Measurements from ENCODE around the gene PGR. TPM values are rescaled to one million over a fixed set of nuclear protein-coding genes. Genes with fewer than 3 reads are reported as not detected.

The PGR gene
- polyA plus RNA-seq, 2 of the 4 experiments (the other 2 are of a cell fraction) = not detected

DNA sequence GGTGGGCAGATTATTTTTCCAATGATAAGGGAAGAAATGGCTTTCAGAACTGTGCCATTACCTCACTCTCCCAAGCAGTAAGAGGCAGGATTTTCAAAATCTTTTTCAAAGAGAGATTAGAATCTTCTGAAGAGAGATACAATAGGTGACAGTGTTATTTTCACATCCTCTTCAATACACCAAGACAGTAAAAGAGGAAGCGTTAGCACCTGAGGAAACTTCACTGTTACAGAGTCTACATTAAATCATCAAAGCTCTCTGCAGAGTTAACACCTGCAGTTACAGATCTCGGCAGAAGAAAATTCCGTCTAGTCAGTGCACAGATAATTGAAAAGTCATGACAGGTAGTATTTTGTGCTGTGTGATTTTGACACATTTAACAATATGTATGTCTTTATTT, 144.9 kb downstream of the PGR start:
- Histone ChIP-seq H3K4me2 (no peak overlapping the region), H3K4me1 (no peaks in the 10 kb centered on the region), H3K27ac (no peak overlapping the region), H3K4me3 (no peak overlapping the region), H3K9me3 (no peaks in the 10 kb centered on the region)
- ChIA-PET POLR2A (no interaction called here), CTCF (no interaction called here)
- ATAC-seq (no peak), DNase-seq (ENCODE audit: low read depth in 1 of 2, low spot score in 1 of 2) (no peak), FAIRE-seq (no peak)
- 93% methylated on average over 3 of the region's 3 CpGs for WGBS (ENCODE audit: missing lambda C conversion rate)
- no peak for TF ChIP-seq CEBPB (IDR thresholded peaks at IDR 0.05)
- no peak for TF ChIP-seq CHD4 (IDR thresholded peaks at IDR 0.05; ENCODE audit: borderline replicate concordance)
- TF ChIP-seq RCOR1 (IDR thresholded peaks at IDR 0.05; ENCODE audit: low read depth, low read length) = no peak
- no peak for TF ChIP-seq RAD21 (conservative IDR thresholded peaks at IDR 0.05 in 1 of 2, IDR thresholded peaks at IDR 0.05 in 1 of 2)
- TF ChIP-seq POLR2A (IDR thresholded peaks at IDR 0.05; ENCODE audit: low read length) = no peak
- TF ChIP-seq FOSL2 (IDR thresholded peaks at IDR 0.05) = no peak
- no peak for TF ChIP-seq FOSL2 (CRISPR knock-in tag; IDR thresholded peaks at IDR 0.05)
- TF ChIP-seq KDM5A (IDR thresholded peaks at IDR 0.05) = no peak
- no peak for TF ChIP-seq ZC3H11A (IDR thresholded peaks at IDR 0.05)
- no peak for TF ChIP-seq TP53 (CRISPR knock-in tag; IDR thresholded peaks at IDR 0.05)
- no peak for TF ChIP-seq JUN (IDR thresholded peaks at IDR 0.05)
- TF ChIP-seq, protein P1, sequence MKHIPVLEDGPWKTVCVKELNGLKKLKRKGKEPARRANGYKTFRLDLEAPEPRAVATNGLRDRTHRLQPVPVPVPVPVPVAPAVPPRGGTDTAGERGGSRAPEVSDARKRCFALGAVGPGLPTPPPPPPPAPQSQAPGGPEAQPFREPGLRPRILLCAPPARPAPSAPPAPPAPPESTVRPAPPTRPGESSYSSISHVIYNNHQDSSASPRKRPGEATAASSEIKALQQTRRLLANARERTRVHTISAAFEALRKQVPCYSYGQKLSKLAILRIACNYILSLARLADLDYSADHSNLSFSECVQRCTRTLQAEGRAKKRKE (CRISPR knock-in tag; IDR thresholded peaks at IDR 0.05; ENCODE audit: low read depth) = no peak
- no peak for TF ChIP-seq ZFP36 (IDR thresholded peaks at IDR 0.05; ENCODE audit: borderline replicate concordance, partially characterized antibody)
- TF ChIP-seq RNF2 (IDR thresholded peaks at IDR 0.05; ENCODE audit: borderline replicate concordance, low read depth) = no peak
- TF ChIP-seq, protein P2, sequence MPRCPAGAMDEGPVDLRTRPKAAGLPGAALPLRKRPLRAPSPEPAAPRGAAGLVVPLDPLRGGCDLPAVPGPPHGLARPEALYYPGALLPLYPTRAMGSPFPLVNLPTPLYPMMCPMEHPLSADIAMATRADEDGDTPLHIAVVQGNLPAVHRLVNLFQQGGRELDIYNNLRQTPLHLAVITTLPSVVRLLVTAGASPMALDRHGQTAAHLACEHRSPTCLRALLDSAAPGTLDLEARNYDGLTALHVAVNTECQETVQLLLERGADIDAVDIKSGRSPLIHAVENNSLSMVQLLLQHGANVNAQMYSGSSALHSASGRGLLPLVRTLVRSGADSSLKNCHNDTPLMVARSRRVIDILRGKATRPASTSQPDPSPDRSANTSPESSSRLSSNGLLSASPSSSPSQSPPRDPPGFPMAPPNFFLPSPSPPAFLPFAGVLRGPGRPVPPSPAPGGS (IDR thresholded peaks at IDR 0.05) = no peak
- TF ChIP-seq CBX8 (IDR thresholded peaks at IDR 0.05) = no peak
- no peak for TF ChIP-seq ESRRA (IDR thresholded peaks at IDR 0.05; ENCODE audit: borderline replicate concordance, low read length)

DNA sequence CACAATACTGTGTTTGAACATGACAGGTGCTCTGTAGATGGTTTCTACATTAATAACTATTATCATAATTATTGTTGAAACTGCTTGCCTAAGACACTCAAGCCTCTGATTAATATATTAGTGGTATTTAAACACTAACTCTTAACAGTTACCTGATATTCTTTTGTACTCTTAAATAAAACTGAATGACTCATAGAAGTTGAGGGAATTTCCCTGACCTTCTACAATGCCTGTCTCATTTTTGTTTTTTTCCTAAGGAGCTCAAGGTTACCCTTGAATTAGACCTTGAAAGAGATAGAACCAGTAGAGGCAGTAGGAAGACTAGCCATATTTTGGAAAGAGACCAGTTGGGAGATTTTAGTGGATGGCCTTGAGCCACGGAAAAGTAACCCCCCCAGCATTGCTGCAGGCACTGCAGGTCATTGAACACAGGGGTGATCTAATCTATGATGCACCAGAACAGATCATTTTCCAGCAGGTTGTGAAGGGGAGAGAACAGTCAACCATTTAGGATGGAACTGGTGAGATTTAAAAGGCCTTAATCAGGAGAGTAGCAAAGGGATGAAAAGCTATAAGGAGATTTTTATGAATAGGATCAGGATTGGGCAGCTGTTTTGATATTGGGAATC, 148.3 kb downstream of the PGR start:
- CTCF ChIA-PET = interaction anchor here (0.9 to 2.3 kb wide), 2 partner anchors 26 to 454 kb away, joined by 3 to 9 read pairs; no protein-coding TSS in a partner anchor
- ATAC-seq = no peak

DNA sequence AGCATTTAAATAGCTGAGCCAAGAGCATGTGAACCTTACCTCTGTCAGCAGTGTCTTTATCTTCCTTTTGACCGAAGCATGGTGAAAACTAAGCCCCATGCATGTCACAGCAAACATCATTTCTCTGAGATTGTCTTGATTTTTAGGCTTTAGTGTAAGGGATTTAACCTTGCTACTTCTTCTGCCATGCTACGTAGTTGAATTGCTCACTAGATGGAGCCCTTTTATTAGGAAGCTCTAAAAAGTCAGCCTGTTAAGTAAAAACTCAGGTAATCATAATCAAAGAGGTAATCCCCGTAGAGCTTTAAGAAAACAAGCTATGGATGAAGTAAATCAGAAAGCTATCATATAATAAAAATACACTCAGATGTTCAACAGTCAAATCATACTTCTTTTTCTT, 149.5 kb downstream of the PGR start:
- ATAC-seq (0 out of 6 replicates have a peak, but pooled peaks of 1 of the 2 experiments have one; percentile 35), FAIRE-seq (no peak)
- POLR2A ChIA-PET = no interaction called here

More for the DNA sequence above, 148.3 kb downstream of the PGR start:
- no peaks in the 10 kb centered on the region for H3K9me3 ChIP-seq
- TF ChIP-seq RNF2 (IDR thresholded peaks at IDR 0.05; ENCODE audit: borderline replicate concordance, low read depth) (no peak), MYC (IDR thresholded peaks at IDR 0.05; ENCODE audit: borderline replicate concordance, low read length) (no peak), TFCP2L1 (CRISPR knock-in tag; IDR thresholded peaks at IDR 0.05) (no peak), CHD2 (IDR thresholded peaks at IDR 0.05; ENCODE audit: low read length, partially characterized antibody) (no peak), JUN (IDR thresholded peaks at IDR 0.05) (no peak), CEBPB (IDR thresholded peaks at IDR 0.05) (no peak), MAZ (IDR thresholded peaks at IDR 0.05; ENCODE audit: borderline replicate concordance, low read depth, low read length) (no peak)
- no peak overlapping the region for H3K4me2 ChIP-seq
- no peak overlapping the region for H3K4me3 ChIP-seq
- H3K4me1 ChIP-seq = no peaks in the 10 kb centered on the region
- H3K27ac ChIP-seq = no peak overlapping the region
- FAIRE-seq = no peak
- POLR2A ChIA-PET = no interaction called here
- no peak for DNase-seq (ENCODE audit: low read depth in 1 of 2, low spot score in 1 of 2)
- whole genome bisulfite sequencing (ENCODE audit: missing lambda C conversion rate) = 100% methylated on average over 1 of the region's 1 CpG

More for the DNA sequence above, 149.5 kb downstream of the PGR start:
- H3K4me1 ChIP-seq = no peaks in the 10 kb centered on the region
- no peak for TF ChIP-seq EHMT2 (IDR thresholded peaks at IDR 0.05; ENCODE audit: low read depth)
- TF ChIP-seq, protein P3, sequence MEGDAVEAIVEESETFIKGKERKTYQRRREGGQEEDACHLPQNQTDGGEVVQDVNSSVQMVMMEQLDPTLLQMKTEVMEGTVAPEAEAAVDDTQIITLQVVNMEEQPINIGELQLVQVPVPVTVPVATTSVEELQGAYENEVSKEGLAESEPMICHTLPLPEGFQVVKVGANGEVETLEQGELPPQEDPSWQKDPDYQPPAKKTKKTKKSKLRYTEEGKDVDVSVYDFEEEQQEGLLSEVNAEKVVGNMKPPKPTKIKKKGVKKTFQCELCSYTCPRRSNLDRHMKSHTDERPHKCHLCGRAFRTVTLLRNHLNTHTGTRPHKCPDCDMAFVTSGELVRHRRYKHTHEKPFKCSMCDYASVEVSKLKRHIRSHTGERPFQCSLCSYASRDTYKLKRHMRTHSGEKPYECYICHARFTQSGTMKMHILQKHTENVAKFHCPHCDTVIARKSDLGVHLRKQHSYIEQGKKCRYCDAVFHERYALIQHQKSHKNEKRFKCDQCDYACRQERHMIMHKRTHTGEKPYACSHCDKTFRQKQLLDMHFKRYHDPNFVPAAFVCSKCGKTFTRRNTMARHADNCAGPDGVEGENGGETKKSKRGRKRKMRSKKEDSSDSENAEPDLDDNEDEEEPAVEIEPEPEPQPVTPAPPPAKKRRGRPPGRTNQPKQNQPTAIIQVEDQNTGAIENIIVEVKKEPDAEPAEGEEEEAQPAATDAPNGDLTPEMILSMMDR (IDR thresholded peaks at IDR 0.05) = peak; percentile 36; the same call in 2 of the 3 replicates
- peak; percentile 33 to 40; a peak in 4 of 5 replicates for TF ChIP-seq RAD21 (conservative IDR thresholded peaks at IDR 0.05 in 1 of 2, IDR thresholded peaks at IDR 0.05 in 1 of 2)
- TF ChIP-seq MAZ (IDR thresholded peaks at IDR 0.05; ENCODE audit: borderline replicate concordance, low read depth, low read length) = no peak
- WGBS (ENCODE audit: missing lambda C conversion rate) = 68% methylated on average over 3 of the region's 3 CpGs
- no peak overlapping the region for H3K4me2 ChIP-seq
- H3K4me3 ChIP-seq = no peak overlapping the region
- no peaks in the 10 kb centered on the region for H3K9me3 ChIP-seq
- CTCF ChIA-PET = interaction anchor here (0.7 to 2.3 kb wide), 3 partner anchors 9 to 456 kb away, joined by 3 to 9 read pairs (median 4); no protein-coding TSS in a partner anchor
- DNase-seq (ENCODE audit: low read depth in 1 of 2, low spot score in 1 of 2) = peak; percentile 1 to 33
- no peak overlapping the region for H3K27ac ChIP-seq
